HG02571 (cell line): ENCODE measurements around the gene MAD1L1.
"Not testable (repeated sequence)": the region's sequence is repeated elsewhere in the genome, so short reads cannot be mapped to it uniquely, and the experiment has no call there.

ENCODE experiments used
- ATAC-seq: cut with Tn5 transposase; IDR thresholded peaks from one replicate; pipeline ENCODE4 v1.9.1; 2021; ENCODE audit warnings: mild to moderate bottlenecking, moderate library complexity; ENCODE audit not compliant: unreplicated experiment

Gene MAD1L1

DNA sequence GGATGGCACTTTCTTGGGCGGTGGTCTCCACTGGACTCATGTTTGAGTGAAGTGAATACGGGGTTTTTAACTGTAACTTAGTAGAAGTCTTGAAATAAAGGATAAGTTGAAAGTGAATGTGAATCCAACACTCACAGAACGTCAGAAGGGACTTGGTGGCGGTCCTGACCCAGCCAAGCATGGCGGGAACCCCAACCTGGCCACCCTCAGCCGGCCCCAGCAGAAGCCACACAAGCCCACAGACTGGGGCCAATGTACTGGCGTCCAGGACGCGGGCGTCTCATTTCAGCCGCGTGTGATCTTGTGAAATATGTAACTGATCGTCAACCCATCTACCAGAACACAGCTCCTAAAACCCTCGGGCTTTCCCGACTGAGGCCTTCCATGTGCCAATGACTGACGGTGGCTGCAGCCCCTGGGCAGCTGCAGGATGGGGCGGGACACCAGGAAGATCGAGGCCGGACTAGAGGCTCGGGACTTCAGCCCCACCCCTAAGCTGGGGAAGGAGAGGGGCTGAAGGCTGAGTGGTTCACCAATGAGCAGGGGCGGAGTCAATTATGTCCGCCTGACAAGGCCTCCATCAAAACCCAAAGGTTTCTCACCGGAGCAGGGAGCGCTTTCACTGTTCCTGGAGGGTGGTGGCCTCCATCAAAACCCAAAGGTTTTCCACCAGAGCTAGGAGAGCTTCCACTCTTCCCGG is 161.5 kb downstream of the MAD1L1 start:
- no peak for ATAC-seq

DNA sequence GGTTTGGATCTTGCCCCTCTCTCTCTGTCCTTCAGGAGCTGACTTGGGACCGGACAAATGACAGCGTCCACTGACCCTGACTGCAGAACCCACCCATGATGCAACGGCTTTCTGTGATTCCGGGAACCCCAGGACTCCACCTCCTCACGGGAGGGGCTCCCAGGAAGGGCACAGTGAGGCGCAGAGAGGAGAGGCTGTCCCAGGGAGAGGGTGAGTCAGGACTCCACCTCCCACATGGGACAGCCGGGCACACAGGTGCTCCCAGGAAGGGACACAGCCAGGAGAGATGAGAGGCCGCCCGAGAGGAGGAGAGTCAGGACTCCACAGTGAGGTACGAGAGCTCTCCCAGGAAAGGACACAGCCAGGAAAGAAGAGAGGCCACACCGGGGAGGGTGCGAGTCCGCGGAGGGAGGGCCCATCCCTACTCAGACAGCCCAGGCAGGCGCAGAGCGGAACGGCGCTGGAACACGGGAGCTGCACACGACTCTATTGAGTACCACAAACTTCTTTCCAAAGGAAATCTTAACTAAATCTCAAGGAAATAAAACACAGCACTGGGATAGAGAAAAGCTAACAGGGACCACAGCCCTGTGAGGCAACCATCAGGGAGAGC is 162.5 kb downstream of the MAD1L1 start:
- ATAC-seq: no peak

DNA sequence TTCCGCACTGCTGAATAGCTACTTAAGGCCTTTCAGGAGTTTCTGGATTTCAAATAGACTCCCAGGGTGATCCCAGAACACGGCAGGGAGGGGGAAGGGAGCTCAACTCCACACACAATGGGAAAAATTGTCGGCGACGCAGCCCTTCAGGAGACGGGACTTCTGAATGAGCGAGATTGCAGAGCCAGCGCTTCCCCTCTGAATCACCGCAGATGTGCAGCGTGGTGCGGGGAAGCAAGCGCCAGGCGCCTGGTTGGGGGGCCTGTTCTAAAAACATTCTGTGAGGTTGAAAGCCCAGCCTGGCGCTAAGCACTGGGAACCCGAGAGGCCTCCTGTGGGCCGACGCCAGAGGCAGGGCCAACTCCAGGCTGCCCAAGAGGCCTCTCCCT is 163.3 kb downstream of the MAD1L1 start:
- no peak for ATAC-seq

DNA sequence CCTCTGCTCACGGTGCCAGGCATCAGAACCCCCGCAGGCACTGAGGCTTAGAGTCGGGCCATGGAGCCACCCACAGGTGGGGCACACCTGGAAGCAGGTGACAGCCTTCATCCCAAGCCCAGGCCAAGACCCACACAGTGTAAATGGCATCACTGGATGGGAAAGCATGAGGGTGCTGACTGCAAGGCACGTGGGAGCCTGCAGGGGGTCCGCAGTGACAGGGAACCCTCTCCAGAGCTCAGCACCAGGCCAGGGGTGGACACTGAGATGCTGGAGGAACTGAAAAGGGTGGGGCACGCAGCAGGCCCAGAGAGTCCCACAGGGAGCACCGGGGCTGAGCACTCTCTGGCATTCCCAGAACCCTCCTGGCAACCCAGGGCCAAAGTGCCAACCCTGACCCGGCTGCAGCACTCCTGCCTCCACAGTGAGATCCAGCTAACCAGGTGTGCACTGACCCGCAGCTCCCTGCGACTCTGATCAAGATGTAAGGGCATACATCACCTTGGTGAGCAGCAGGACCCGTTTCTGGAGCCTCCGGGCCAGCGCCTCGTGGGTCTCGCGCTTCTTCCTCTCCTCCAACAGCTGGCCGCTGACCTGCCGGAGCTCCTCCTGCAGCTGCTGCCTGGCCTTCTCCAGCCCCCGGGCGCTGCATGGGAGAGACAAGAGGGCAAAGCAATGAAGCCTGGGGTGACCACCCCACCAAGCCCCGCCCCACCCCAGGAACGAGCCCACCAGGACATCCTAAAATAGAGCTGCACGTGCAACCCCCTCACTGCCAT is 163.9 kb downstream of the MAD1L1 start:
- ATAC-seq: no peak

DNA sequence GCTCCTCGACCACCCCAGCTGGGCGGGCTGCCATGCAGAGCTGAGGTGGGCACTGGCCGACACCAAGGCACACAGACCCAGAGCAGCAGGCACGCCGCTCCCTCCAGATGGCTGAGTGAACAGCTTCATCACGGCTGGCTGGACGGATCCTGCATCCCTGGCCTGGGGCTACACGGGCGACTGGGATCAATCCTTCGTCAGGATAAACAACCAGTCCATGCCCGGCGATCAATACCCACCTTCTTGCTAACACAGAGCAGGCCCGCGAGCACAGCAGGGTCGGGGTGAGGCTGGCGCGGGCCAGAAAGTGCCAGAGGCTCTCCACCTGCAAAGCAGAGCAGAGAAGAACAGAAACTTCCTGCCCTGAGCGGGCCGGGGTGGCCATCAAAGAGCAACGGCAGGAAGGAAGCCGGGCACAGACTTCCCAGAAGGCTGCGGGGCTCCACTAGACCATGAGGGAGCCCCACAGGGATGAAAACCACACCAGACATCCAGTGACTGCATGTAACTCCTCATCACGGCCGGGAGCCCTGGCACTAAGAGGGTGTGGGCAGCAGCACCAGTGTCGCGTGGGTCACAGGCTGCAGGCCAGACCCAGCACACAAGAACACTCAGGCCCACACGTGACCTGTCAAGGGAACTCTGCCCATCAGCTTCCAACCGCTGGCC is 166.4 kb downstream of the MAD1L1 start:
- ATAC-seq: no peak

DNA sequence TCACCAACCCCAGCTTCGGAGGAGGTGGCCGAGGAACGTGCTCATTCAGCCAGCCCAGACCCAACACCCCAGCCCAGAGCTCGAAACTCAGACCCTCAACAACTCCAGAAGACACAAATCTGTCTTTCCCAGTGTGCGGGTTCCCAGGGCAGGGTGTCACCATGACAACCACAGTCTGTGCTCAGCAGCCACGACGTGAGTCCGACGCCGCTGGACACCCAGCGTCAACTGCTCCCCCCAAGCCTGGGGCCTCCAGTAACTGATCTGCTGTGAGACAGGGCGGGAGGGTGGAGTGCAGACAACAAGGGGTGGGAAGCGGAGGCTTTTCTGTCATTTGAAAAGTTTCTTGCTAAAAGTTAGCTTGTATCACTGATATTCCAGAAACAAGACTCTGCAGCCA is 167.2 kb downstream of the MAD1L1 start:
- ATAC-seq: no peak

GRCh38 chr7:2063563-2064260 is 169.0 kb downstream of the MAD1L1 start:
- no peak for ATAC-seq

GRCh38 chr7:2062648-2063047 is 170.1 kb downstream of the MAD1L1 start:
- no peak for ATAC-seq

DNA sequence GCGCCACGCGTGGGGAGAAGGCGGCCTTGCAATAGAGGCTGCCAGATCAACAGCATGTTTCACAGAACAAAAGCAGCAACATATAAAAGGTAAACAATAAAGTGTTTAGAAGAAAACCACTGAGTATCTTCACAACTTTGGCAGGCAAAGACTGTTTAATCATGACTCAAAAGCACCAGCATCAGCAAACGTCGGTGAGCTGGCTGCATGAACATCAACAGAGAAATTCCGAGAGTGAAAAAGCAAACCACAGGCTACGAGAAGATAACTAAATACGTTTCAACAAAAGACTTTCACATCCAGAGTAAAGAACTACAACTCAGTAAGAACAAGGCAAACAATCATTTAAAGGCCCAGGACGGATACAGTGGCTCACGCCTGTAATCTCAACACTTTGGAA is 172.0 kb downstream of the MAD1L1 start:
- ATAC-seq: no peak

DNA sequence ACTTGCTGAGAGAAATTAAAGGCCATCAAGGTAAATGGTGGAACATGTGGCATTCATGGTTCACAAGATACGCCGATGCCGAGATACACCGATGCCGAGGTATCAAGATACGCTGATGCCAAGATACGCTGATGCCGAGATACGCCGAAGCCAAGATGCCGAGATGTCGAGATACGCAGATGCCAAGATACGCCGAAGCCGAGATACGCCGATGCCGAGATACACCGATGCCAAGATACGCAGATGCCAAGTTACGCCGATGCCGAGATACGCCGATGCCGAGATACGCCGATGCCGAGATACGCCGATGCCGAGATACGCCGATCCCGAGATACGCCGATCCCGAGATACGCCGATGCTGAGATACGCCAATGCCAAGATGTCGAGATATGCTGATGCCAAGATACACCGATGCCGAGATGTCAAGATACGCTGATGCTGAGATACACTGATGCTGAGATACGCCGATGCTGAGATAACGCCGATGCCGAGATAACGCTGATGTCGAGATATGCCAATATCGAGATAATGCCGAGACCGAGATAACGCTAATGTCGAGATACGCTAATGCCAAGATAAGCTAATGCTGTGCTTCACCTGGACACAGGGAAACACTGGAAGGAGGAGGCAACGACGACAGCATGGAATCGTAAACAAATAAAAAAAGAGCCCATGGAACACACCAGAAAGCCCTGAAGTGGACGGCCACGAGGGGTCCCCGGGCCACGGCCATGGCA is 172.6 kb downstream of the MAD1L1 start:
- ATAC-seq: no peak

DNA sequence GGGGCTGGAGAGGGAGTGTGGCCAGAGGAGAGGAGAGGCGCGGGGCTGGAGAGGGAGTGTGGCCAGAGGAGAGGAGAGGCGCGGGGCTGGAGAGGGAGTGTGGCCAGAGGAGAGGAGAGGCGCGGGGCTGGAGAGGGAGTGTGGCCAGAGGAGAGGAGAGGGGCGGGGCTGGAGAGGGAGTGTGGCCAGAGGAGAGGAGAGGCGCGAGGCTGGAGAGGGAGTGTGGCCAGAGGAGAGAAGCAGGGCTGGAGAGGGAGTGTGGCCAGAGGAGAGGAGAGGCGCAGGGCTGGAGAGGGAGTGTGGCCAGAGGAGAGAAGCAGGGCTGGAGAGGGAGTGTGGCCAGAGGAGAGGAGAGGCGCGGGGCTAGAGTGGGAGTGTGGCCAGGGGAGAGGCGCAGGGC is 174.5 kb downstream of the MAD1L1 start:
- not testable (repeated sequence) for ATAC-seq

GRCh38 chr7:2055956-2056355 is 176.8 kb downstream of the MAD1L1 start:
- no peak for ATAC-seq

DNA sequence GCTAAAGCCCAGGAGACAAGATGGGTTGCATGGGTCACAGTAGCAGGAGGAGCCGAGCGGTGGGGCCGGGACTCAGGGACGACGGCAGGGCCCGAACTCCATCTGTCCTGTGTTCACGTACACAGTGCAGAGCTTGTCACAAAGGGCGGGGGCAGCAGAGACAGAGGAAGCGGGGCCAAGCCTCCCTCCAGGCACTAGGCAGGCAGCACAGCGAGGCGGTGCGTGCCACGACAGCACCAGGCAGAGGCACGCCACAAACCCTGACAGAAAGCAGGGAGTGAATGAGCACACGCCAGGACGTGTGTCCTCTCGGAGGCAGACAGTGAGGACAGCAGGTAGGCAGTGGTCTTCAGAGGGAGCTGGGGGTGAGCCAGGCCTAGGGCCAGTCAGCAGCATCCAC is 177.8 kb downstream of the MAD1L1 start:
- ATAC-seq: no peak

DNA sequence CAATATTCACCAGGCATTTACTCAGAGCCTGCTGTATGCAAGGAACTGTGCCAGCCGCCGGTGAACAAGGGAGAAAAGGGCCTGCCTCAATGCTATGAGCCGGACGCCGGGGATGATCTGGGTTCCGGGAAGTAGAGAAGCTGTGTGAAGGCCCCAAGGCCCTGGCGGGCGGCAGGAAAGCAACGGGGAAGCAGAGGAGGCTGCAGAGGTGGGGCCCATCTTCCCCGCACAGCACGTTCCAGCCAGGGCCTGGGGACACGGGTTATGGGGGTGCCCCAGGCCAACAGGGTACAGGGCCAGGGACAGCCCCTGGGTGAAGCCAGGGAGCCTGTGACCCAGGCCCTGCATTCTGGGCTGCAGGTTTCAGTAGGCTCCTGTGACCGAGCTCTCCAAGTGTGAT is 179.3 kb downstream of the MAD1L1 start:
- no peak for ATAC-seq

GRCh38 chr7:2052657-2053048 is 180.1 kb downstream of the MAD1L1 start:
- no peak for ATAC-seq

DNA sequence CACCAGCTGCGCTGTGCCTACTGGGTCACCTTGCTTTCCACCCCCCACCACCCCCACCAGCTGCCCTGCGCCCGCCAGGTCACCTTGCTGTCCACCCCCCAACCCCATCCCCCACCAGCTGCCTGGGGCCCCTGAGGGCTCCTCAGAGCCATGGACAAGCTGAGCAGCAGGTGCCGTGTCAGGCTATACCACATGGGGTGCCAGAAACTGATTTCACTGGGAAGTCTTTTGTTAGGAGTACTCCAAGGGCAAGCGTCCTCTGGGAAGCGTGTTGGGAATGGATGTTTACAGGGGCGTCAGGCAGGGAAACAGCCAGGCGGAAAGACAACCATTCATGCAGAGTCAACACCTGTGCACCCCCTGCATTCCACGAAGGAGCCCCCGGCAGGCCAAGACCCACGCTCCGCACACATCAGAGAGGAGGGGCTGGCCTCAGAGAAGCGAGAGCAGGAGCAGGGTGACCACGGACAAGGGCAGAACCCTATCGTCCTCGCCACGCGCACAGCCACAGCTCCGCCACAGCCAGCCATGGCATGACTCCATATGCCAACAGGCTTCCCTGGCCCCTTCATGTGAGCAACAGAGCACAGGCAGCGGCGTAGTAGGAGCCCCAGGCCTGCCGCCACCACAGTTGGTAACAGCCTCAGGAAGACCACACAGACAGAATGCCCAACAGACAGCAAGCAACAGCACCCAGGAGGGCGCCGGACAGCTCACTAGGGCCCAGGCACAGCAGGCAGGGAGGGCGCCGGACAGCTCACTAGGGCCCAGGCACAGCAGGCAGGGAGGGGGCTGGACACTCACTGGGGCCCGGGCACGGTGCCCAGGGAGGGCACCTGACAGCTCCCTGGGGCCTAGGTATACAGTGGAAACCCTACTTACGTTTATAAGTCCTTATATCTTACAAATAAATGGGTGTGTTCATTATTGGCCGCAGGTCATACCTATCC is 180.8 kb downstream of the MAD1L1 start:
- no peak for ATAC-seq

DNA sequence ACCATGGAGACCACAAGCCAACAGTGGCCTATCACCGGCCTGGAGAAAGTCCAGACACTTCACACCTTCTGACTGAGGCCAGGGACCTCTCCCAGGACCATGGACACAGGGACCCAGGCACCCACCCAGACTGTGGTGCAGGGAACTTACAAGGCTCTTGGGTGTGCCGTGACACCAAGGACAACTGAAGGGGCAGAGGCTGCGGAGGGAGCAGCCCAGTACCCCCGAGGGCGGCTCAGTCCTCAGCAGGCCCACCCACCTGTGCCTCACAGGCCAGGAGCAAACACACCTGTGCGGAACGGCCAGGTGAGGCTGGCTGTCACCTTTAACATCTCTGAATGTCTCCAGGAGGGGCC is 182.3 kb downstream of the MAD1L1 start:
- no peak for ATAC-seq

GRCh38 chr7:2049782-2050510 is 182.8 kb downstream of the MAD1L1 start:
- no peak for ATAC-seq
